GM21360 (cell line): ENCODE measurements around the gene PCGF5.
"Not testable (repeated sequence)": the region's sequence is repeated elsewhere in the genome, so short reads cannot be mapped to it uniquely, and the experiment has no call there.

Source experiments
- ATAC-seq: cut with Tn5 transposase; IDR thresholded peaks from one replicate; pipeline ENCODE4 v1.9.1; 2021; ENCODE audit warnings: mild to moderate bottlenecking, moderate library complexity; ENCODE audit not compliant: unreplicated experiment

The PCGF5 gene

DNA sequence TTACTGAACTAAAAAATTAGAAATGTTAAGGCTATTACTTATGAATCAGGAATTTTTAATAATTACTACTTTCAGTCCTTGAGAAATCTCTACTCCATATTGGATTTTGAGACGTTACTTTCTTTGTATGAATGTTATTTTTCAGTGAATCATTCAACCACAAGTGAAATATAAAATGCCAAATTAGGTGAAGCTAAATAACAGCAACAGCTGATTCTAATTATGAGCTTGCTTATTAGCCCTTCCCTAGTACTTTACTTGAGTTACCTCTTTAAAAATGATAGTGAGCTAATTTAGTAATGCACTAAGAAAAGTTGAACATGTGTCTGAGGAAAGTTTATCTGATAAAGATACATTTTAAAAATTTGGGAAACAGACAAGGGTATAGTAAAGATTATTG, 51.4 kb downstream of the PCGF5 start:
- no peak for ATAC-seq

DNA sequence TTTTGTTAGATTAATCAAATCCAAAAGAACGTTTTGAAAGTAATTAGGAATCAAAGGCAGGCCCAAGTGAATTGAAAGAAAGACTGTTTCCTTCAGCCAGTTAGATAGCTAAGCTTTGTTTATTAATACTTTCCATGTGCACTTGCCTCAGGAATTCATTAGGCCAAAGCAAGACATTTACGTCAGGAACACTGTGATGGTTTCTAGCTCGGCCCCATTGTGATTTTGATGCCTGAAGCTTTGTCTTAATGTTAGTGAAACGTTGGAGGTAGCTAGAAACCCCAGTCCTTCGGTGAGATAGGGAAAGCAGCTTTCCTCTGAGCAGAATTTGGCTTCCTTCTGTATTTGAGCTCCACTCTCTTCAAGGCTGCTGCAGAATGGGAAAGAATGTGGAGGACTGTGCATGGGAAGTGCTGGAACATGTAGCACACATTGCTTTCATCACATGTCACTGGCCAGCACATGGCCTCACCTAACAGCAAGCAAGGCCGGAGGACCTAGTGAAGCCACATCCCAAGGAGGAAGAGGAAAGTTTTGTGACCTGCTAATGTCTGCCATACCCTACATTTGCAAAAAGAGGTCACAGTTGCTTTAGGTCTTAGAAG, 64.1 kb downstream of the PCGF5 start:
- no peak for ATAC-seq

GRCh38 chr10:91286572-91286971, 66.1 kb downstream of the PCGF5 start:
- no peak for ATAC-seq

DNA sequence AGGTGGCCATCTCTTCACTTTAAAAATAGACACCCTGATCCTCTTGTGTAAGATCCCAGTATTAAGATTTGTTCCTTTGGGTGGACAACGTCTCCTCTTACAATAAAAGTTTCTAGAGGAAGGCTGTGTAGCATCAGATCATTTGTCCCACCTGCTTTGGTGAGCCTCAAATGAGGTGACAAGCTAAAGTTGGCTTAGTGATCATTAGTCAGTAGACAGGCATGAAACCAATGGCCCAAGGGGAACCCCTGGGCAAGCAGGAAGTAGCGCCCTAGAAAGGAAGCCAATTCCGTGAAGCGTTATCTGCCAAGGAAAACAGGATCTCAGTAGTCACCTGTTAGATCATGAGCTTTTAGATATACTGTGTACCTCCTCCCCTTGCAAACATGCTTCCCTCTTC, 66.8 kb downstream of the PCGF5 start:
- no peak for ATAC-seq

- no peak for ATAC-seq
These were observed 67.4 kb downstream of the PCGF5 start for GRCh38 chr10:91287912-91288311.

DNA sequence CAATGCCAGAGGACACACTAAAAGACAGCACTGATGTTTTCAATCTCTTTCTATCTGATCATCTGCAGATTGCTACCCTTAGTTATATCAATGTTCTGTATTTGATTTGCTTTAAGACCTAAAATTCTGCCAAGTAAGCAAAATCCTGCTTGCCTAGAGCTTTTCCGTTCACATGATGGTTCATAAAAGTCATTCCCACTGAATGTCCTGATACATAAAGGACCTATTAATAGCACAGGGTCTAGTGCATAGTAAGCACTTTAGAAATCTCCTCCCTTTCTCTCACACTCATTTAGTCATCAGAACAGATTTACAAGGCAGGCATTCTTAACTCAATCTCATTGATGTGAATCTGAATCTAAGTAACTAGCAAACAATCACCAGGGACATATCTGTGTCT, 68.8 kb downstream of the PCGF5 start:
- no peak for ATAC-seq

DNA sequence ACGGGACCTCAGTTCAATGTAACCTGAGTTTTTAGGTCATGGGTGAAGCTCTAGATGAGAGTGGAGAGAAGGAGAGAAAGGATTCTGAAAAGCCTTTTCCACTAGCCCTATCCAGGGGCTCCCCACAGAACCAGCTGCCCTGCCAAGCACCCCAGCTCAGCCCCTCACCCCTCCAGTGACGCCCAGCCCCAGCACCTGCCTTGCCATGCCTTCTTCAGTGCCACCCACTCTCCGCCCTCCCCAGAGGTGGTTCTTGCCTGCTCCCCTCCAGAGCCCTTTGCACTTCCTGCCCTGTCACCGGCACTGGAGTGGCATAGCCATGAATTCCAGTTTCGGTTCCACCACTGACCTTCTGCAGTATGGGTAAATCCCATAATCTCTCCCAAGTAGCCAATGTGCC, 70.1 kb downstream of the PCGF5 start:
- no peak for ATAC-seq

GRCh38 chr10:91294134-91294906, 73.9 kb downstream of the PCGF5 start:
- ATAC-seq: no peak

DNA sequence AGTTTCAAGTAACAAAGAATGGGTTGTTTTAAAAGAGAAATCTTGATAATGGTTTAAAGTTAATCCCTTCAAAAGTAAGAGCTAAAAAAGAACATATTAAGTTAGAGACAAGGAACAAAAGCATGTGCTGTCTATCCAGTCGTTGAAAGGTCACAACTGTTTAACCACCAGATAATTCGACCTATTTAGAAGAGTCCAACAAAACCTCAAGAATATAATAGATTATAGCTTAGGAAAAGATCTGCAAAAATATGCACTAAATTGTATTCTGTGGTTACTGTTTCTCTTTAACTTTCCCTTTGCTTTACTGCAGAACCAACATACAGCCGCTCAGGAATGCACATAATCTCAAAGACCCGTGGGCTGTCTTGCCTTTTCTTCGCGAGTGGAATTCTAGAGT, 74.9 kb downstream of the PCGF5 start:
- no peak for ATAC-seq

- no peak for ATAC-seq
These were observed 76.0 kb downstream of the PCGF5 start for GRCh38 chr10:91296471-91296870.

GRCh38 chr10:91298224-91298871, 77.9 kb downstream of the PCGF5 start:
- ATAC-seq: peak; percentile 91

- ATAC-seq: no peak
These were observed 79.6 kb downstream of the PCGF5 start for GRCh38 chr10:91299999-91300575.

GRCh38 chr10:91302946-91303345, 82.5 kb downstream of the PCGF5 start:
- ATAC-seq: not testable (repeated sequence)

GRCh38 chr10:91305979-91306378, 85.5 kb downstream of the PCGF5 start:
- not testable (repeated sequence) for ATAC-seq

- ATAC-seq: no peak
These were observed 87.0 kb downstream of the PCGF5 start for GRCh38 chr10:91307489-91307888.

- no peak for ATAC-seq
These were observed 89.2 kb downstream of the PCGF5 start for GRCh38 chr10:91309711-91310110.

DNA sequence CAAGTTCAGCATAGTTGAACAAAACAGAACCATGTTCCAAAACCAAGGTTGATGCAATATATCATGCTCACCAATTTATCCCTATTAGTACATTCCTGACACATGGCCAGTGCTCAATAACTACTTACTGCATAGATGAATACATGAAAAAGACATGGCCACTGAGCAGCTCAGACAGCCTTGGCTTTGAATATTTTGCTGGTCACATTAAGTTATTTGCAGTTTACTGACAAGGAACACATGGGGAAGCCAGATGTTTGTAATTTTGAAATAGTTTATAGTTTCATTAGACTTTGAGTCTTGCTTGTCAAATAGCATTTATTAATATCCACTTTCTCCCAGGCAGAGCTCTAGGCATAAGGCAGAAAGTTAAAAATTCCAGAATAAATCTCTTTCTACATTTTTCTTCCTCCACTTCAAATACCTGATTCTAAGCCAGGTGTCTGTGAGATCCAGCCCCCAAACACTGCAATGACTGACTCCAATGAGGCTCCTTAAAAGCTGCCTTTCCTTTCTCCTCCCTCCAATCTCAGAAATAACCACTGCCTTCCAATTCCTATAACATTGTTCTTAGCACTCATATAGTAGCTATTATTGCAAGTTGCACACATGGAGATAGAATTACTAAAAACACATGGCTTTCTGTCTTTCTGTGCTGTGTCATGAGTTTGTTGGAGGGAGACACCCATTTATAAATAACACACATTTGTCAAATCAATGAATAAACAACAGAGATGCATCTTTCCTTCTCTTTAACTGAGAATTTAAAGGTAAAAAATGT, 91.3 kb downstream of the PCGF5 start:
- no peak for ATAC-seq

- ATAC-seq: no peak
These were observed 91.9 kb downstream of the PCGF5 start for GRCh38 chr10:91312382-91312733.

- ATAC-seq: no peak
These were observed 93.5 kb downstream of the PCGF5 start for GRCh38 chr10:91313796-91314485.

DNA sequence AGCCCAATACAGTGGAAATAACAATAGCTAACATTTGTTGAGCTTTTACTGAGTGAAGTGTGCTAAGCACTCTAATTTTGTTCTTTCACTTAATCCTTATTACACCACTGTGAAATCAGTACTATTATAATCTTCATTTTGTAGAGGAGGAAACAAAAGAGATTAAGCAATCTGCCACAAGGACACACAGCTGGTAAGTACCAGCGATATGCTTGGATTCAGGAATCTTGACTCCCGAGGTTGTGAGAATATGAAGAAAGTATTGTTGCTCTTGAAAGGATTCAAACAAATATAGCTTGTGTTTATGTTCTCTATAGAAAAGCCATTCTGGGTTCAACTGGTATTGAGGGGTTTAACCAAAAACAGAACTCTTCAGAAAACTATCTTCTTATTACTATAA, 96.0 kb downstream of the PCGF5 start:
- no peak for ATAC-seq

GRCh38 chr10:91317541-91317940, 97.1 kb downstream of the PCGF5 start:
- ATAC-seq: no peak
